Stimulated activated CD4-positive, alpha-beta T cell treated with anti-CD3 and anti-CD28 coated beads, TNF-alpha, amount 100 ng/mL, for 24 hours (primary cell): ENCODE results near the gene CES4A.
"Not testable (repeated sequence)": the region's sequence is repeated elsewhere in the genome, so short reads cannot be mapped to it uniquely, and the experiment has no call there.

Source experiments
- DNase-seq, 3 experiments: peaks; one replicate each; pipeline ENCODE4 v3.0.0-alpha.2; 2020; ENCODE audit warnings: low read depth in 3 of 3

The CES4A gene

DNA sequence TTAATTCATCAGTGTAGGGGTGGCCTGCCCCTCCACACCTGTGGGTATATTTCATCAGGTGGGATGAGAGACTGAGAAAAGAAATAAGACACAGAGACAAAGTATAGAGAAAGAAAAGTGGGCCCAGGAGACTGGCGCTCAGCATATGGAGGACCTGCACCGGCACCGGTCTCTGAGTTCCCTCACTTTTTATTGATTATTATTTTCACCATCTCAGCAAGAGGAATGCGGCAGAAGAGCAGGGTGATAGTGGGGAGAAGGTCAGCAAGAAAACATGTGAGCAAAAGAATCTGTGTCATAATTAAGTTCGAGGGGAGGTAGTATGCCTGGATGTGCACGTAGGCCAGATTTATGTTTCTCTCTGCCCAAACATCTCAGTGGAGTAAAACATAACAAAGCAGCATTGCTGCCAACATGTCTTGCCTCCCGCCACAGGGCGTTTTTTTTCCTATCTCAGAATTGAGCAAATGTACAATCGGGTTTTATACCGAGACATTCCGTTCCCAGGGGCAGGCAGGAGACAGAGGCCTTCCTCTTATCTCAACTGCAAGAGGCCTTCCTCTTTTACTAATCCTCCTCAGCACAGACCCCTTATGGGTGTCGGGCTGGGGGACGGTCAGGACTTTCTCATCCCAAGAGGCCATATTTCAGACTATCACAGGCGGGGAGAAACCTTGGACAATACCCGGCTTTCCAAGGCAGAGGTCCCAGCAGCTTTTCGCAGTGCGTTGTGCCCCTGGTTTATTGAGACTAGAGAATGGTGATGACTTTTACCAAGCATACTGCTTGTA lies 32.8 kb upstream of the CES4A start:
- DNase-seq, result not testable (repeated sequence)

DNA sequence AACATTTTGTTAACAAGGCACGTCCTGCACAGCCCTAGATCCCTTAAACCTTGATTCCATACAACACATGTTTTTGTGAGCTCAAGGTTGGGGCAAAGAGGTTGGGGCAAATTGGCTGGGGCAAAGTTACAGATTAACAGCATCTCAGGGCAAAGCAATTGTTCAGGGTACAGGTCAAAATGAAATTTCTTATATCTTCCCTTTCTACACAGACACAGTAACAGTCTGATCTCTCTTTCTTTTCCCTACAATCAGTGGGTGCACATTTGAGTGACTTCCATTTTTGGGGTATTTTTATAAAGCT lies 32.3 kb upstream of the CES4A start:
- DNase-seq, result not testable (repeated sequence)

DNA sequence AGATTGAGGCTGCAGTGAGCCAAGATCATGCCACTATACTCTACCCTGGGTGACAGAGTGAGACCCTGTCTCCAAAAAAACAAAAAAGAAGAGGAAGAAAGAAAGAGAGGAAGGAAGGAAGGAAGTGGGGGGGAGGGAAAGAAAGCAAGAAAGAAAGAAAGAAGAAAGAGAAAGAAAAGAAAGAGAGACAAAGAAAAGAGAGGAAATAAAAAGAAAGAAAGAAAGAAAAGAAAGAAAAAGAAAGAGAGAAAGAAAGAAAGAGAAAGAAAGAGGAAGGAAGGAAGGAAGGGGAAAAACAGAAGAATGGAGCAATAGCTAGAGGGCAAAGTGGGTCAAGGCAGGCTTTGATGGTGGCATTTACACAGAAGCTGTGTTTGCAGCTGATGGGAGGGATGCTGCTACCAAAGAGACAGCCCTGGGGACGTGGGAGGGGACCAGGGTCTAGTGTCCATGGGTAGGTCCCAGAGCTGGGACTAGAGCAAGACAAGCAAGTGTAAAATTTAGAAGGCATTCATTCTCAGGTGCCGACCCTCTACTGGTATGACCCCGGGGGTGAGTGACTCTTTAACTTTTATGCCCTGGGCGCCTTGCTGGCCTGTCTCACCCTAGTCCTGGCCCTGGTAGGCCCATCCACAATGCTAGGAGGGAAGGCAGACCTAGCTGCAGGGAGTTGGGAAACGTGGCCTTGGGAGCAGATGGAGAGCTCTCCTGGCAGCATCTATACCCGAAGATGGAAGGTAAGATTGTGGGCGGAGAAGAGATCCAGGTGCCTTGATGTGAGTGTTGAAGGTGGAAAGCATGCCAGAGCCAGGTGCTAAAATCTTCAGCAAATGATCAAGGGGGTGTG lies 29.3 kb upstream of the CES4A start:
- DNase-seq, result no peak

DNA sequence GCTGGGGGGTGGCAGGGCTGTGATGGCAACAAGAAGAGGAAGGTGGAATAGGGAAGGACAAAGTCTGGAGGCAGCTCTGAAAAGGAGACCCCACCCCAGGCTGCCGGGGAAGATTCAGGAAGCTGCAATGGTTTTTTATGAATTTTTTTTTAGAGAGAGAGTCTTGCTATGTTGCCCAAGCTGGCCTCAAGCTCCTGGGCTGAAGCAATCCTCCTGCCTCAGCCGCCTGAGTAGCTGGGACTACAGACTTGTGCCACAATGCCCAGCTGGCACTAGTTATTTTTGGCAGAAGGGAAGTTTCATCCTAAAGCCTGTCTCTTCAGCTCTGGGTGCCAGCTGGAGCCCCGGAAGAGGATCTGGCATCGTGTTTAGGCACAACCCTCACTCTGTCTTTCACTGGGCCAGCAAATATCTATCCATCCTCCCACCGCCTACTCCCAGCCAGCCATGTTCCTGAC lies 28.7 kb upstream of the CES4A start:
- DNase-seq, result no peak

DNA sequence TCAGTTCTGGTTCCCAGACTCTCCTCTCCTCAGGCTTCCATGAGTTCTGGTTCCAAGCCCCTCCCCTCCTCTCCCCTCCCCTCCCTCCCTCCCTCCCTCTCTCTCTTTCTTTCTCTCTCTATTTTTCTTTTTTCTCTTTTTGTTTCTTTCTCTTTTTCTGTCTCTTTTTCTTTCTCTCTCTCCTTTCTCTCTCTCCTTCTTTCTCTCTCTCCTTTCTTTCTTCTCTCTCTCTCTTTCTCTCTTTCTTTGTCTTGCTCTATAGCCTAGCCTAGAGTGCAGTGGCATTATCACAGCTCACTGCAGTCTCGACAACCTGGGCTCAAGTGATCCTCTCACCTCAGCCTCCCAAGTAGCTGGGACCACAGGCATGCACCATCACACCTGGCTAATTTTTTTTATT lies 28.1 kb upstream of the CES4A start:
- DNase-seq, result no peak

DNA sequence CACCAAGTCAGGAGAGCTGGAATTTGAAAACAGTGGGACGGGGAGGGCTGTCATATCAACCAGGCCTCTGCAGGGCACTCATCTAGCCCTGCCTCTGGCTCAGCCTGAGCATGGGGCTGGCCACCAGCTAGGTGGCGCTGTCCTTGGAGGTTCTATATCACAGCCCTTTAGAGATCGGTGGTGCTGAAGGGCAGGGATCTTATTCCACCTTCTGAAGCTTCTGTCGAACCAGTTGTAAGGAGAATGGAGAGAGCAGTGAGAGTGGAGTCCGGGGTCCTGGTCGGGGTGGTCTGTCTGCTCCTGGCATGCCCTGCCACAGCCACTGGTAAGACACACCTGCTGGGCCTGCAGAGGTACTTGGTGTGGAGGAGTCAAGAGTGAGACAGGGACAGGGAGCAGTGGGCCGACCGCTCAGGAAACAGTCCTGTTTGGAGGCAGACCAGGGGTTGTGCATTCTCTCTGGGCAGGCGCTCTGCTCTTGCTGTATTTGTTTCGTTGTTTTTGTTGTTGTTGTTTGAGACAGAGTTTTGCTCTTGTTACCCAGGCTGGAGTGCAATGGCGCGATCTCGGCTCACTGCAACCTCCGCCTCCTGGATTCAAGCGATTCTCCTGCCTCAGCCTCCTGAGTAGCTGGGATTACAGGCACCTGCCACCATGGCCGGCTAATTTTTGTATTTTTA lies 27.2 kb upstream of the CES4A start, which contains the start of gene CES3:
Gene CES3 (plus strand): TSS at position 202 of the 680 bp plus-strand sequence. CDS start 42 bp downstream, at position 244.
- peak; percentile 23 to 68 (median 27) for DNase-seq

DNA sequence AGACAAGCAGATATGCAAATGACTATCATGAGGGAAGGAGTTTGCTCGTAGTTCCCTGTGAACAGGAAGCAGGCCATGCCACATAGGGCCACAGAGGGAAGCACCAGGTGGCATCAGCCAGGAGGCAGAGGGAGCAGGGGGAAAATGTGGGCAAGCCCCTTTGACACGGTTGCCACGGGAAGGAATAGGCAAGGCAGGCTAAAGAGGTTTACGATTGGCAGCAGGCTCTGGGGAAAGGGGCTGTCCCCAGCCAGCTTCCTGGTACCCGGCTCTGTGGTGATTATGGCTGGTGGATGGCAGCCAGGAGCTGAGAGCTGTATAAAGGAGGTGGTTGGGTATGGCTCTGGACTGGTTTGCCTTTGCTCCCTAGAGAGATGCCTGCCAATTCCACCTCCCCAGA lies 26.5 kb upstream of the CES4A start:
- no peak for DNase-seq

DNA sequence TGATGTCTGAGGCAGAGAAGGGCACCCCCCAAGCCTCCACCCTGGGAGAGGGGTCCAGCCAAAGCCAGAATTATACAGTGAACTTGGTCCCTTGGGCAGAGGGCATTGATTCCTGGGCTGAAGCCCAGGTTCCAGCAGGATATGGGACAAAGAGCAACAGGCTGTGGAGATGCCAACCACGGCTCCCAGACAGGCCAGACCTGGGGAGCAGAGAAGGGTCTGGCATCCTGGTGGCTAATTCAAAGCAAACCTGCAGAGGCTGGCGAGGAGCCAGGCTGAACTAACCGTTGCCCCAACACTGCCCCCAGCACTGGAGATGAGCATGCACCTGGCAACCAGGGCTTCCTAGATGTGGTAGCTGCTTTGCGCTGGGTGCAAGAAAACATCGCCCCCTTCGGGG lies 24.3 kb upstream of the CES4A start:
- DNase-seq, result no peak

DNA sequence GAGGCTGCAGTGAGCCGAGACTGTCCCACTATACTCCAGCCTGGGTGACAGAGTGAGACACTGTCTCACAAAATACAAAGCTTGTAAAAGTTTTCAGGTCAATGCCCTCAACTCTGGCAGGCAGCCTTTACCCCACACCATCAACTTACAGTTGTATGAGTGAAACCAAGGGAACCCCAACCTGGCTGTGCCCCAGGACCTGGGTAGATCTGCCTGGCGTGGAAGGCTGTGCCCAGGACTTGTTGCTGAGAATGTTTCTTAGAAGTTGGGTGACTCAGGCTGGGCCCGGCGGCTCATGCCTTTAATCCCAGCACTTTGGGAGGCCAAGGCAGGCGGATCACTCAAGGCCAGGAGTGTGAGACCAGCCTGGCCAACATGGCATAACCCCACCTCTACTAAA lies 19.5 kb upstream of the CES4A start:
- DNase-seq, result no peak

DNA sequence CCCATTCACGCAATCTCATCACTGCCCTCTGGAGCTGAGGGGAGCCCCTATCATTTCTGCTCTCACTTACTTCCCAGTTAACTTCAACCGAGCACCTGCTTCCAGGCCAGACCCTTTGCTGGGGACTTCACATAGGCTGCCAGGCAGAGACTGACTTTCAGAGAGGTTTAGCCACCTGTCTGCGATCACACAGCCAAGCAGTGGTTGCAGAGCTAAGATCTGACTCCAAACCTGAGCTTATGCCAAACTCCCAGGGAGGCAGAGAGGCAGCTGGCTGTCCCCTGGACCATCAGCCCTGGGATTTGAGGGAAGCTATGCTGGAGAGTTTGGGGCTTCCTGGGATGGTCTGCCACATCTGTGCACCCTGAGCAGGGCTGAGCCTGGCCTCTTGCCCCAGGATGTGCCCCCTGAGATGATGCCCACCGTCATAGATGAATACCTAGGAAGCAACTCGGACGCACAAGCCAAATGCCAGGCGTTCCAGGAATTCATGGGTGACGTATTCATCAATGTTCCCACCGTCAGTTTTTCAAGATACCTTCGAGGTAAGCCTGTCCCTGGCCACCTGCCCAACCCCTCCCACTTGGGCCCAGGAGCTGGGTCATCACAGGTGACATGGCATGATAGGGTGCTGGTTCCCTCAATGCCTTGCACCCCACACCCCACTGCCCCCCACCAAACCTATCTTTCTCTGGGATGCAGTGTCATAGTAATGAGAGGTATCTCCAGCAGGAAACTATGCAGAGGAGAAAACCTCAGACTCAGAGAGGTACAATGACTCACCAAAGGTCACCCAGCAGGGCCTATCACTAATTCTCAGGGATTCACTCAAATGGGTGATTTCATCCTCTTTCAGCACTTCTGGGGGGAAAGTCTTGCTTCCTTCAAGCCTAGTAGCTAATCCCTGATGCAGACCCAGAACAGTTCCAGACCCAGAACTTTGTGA lies 17.3 kb upstream of the CES4A start:
- no peak for DNase-seq

DNA sequence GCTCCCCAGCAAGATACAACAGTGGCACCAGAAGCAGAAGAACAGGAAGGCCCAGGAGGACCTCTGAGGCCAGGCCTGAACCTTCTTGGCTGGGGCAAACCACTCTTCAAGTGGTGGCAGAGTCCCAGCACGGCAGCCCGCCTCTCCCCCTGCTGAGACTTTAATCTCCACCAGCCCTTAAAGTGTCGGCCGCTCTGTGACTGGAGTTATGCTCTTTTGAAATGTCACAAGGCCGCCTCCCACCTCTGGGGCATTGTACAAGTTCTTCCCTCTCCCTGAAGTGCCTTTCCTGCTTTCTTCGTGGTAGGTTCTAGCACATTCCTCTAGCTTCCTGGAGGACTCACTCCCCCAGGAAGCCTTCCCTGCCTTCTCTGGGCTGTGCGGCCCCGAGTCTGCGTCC lies 15.4 kb upstream of the CES4A start:
- no peak for DNase-seq

DNA sequence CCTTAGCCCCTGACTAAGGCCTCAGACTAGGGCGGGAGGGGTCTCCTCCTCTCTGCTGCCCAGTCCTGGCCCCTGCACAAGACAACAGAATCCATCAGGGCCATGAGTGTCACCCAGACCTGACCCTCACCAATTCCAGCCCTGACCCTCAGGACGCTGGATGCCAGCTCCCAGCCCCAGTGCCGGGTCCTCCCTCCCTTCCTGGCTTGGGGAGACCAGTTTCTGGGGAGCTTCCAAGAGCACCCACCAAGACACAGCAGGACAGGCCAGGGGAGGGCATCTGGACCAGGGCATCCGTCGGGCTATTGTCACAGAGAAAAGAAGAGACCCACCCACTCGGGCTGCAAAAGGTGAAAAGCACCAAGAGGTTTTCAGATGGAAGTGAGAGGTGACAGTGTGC lies 14.7 kb upstream of the CES4A start:
- DNase-seq, result no peak

DNA sequence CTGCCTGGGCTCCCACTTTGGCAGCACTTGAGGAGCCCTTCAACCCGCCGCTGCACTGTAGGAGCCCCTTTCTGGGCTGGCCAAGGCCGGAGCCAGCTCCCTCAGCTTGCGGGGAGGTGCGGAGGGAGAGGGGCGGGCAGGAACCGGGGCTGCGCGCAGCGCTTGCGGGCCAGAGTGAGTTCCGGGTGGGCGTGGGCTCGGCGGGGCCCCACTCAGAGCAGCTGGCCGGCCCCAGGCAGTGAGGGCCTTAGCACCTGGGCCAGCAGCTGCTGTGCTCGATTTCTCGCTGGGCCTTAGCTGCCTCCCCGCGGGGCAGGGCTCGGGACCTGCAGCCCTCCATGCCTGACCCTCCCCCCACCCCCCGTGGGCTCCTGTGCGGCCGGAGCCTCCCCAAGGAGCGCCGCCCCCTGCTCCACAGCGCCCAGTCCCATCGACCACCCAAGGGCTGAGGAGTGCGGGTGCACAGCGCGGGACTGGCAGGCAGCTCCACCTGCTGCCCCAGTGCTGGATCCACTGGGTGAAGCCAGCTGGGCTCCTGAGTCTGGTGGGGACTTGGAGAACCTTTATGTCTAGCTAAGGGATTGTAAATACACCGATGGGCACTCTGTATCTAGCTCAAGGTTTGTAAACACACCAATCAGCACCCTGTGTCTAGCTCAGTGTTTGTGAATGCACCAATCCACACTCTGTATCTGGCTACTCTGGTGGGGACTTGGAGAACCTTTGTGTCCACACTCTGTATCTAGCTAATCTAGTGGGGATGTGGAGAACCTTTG lies 14.0 kb upstream of the CES4A start:
- not testable (repeated sequence) for DNase-seq

DNA sequence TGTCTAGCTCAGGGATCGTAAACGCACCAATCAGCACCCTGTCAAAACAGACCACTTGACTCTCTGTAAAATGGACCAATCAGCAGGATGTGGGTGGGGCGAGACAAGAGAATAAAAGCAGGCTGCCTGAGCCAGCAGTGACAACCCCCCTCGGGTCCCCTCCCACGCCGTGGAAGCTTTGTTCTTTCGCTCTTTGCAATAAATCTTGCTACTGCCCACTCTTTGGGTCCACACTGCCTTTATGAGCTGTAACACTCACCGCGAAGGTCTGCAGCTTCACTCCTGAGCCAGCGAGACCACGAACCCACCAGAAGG lies 13.5 kb upstream of the CES4A start:
- DNase-seq, result peak in 2 of 3 experiments; percentile 15 to 48

DNA sequence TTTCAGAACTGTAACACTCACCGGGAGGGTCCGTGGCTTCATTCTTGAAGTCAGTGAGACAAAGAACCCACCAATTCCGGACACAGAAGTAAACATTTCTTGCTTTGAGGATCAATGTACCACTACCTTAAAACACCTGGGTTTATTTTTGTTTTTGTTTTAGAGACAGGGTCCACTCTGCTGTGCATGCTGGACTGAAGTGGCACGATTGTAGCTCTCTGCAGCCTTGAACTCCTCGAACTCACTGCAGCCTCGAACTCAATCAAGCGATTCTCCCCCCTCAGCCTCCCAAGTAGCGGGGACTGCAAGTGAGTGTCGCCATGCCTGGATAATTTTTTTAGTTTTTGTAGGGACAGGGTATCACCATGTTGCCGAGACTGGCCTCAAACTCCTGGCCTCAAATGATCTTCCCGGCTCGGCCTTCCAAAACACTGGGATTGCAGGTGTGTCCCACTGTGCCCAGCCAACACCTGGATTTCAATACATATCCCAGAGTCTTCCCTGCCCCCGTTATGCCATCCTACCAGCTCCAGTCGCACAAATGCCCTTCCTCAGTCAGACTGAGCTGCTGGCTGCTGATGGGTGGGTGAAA lies 13.0 kb upstream of the CES4A start:
- DNase-seq, result no peak

DNA sequence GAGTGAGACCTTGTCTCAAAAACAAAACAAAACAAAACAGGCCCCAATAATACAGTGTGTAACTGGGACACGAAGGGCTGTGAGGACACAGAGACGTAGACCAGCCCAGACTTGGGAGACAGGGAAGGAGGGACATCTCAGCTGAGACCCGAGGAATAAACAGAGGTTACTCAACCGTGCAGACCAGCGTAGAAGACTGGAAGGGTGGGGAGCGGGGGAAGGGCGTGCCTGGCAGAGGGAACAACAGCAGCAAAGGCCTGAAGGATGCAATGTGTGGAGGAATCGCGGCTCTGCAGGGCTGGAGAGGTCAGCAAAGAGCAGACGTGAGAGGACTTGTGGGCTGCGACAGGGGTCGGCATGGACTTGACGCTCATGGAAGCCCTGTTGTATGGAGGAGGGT lies 11.6 kb upstream of the CES4A start:
- no peak for DNase-seq

DNA sequence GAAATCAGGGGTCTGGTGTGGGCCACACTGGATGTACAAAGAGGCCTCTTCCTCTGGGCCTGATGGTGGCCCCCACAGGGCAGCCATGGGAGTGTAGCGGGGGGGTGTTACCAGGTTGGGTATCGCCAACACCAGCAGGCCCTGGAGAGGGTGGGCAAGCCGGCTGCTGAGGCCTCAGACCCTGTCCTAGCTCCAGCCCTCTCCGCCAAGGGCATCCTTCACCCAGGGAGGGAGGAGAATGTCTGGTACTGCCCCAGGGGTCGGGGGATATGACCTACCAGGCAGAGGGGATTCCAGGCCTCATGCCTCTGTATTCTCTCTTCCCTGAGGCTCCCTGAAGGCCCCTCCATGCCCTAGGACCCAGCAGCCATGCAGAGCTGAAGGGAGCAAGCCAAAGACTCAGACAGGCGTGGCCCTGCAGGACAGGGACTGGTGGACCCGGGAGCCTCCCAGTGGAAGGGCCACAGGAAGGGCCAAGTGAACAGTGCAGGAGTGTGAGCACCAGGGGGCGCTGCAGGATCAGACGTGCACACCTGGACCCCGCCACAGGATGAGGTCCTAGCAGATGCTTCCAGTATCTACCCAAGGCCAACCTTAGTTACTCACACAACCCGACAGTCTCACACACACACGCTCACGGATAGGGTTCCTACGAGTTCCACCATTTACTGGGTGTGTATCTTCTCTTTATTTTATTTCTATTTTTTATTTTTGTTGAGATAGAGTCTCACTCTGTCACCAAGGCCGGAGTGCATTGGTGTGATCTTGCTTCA lies 10.9 kb upstream of the CES4A start:
- peak; percentile 84 to 91 (median 86) for DNase-seq

DNA sequence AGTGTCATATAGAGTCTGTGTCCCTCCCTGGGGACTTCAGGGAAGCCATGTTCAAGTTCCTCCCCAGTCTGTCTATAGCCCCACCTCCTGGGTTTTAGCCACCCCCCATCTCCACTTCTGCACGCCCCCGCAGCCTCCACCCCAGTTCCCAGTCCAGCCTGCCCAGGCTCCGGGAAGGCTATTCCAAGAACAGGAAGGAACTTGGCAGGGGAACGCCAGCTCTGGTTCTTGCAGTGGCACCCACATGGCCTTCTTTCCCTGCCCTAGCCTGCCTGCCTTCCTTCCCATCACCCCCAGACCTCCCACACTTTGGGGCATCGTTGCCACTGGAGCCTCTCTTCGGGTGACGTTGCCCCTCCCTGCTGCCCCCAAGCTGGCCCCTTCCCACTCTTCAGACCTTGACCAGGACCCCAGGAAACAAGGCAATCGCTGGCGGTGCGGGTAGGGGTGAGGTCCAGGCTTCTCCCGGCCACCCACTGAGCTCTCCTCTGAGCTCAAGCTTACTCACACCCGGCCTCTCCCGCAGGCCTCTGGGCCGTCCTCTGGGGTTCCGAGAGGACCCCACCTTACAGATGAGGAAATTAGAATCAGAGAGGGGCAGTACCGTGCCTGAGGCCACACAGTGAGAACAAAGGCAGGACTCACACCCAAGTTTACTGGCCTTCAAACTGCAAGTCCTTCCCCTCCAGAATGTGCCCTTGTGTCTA lies 9.2 kb upstream of the CES4A start:
- DNase-seq, result no peak

DNA sequence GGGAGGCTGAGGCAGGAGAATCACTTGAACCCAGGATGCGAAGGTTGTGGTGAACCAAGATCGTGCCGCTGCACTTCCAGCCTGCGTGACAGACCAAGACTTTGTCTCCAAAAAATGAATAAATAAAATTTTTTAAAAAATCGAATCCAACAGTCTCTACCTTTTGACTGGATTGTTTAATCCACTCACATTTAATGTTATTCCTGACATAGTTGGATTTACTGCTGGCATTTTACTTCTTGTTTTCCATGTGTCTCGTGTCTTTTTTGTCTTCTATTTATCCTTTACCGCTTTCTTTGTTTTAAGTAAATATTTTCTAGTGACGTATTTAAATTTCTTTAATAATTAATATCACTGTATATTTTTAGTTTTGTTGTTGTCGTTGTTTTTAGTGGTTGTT lies 5.4 kb upstream of the CES4A start:
- DNase-seq, result no peak
